Uterus (tissue), 2 donors: Measurements from ENCODE around the gene CXCL12.

Source experiments
- CTCF ChIP-seq, 4 experiments: fragments of 200-600 bp in 2 of 4; fragments of 450-650 bp in 2 of 4; sonication (generic) in 2 of 4; IDR thresholded peaks; one replicate each; pipeline ENCODE4 v1.5.1; 2016 to 2019; ENCODE audit warnings: antibody characterized with exemption in 4 of 4, mild to moderate bottlenecking in 2 of 4, moderate library complexity in 1 of 4
- POLR2A ChIP-seq, 2 donors: fragments of 450-650 bp; IDR thresholded peaks; one replicate each; pipeline ENCODE4 v1.6.1; 2016; ENCODE audit warnings: antibody characterized with exemption in 2 of 2, mild to moderate bottlenecking in 1 of 2, moderate library complexity in 1 of 2

- TF ChIP-seq POLR2A (IDR thresholded peaks at IDR 0.05) (no peak), CTCF (IDR thresholded peaks at IDR 0.05) (no peak)
These were observed 37.1 kb downstream of the CXCL12 start for GRCh38 chr10:44347609-44348400.
